Fibroblast of skin of scalp (primary cell): ENCODE data around the gene SMPDL3B.
"Not testable (repeated sequence)": the region's sequence is repeated elsewhere in the genome, so short reads cannot be mapped to it uniquely, and the experiment has no call there.

Source experiments
- DNase-seq: peaks from one replicate; pipeline ENCODE4 v3.0.0-alpha.2; 2013

SMPDL3B gene

GRCh38 chr1:27971674-27972073 is 36.9 kb downstream of the SMPDL3B start:
- no peak for DNase-seq

- DNase-seq = no peak
Measured at GRCh38 chr1:27972141-27972540, 37.3 kb downstream of the SMPDL3B start.

- DNase-seq = no peak
Measured at GRCh38 chr1:27973771-27974416, 39.1 kb downstream of the SMPDL3B start.

- no peak for DNase-seq
Measured at GRCh38 chr1:27974417-27974781, 39.6 kb downstream of the SMPDL3B start.

- peak; percentile 68 for DNase-seq
Measured at GRCh38 chr1:27979151-27979858, 44.5 kb downstream of the SMPDL3B start.

GRCh38 chr1:27979859-27980201 is 45.0 kb downstream of the SMPDL3B start:
- DNase-seq = no peak

- no peak for DNase-seq
Measured at GRCh38 chr1:27980216-27980845, 45.5 kb downstream of the SMPDL3B start.

- no peak for DNase-seq
Measured at GRCh38 chr1:27981145-27981544, 46.3 kb downstream of the SMPDL3B start.

GRCh38 chr1:27990920-27991537 is 56.2 kb downstream of the SMPDL3B start:
- no peak for DNase-seq

GRCh38 chr1:27992276-27992675 is 57.5 kb downstream of the SMPDL3B start:
- DNase-seq = no peak

GRCh38 chr1:27993241-27993640 is 58.4 kb downstream of the SMPDL3B start:
- no peak for DNase-seq

GRCh38 chr1:27994060-27994459 is 59.3 kb downstream of the SMPDL3B start:
- no peak for DNase-seq

GRCh38 chr1:27994526-27994925 is 59.7 kb downstream of the SMPDL3B start:
- DNase-seq = not testable (repeated sequence)

- DNase-seq = no peak
Measured at GRCh38 chr1:27999055-27999454, 64.3 kb downstream of the SMPDL3B start.

- no peak for DNase-seq
Measured at GRCh38 chr1:28002600-28002999, 67.8 kb downstream of the SMPDL3B start.

GRCh38 chr1:28003117-28003516 is 68.3 kb downstream of the SMPDL3B start:
- not testable (repeated sequence) for DNase-seq
